ENCODE results near the gene ZNF263. TPM values are rescaled to one million over a fixed set of nuclear protein-coding genes. Genes with fewer than 3 reads are reported as not detected.

The ZNF263 gene
- total RNA-seq, 1 donor from 2014 or later, result 18.1 TPM

DNA sequence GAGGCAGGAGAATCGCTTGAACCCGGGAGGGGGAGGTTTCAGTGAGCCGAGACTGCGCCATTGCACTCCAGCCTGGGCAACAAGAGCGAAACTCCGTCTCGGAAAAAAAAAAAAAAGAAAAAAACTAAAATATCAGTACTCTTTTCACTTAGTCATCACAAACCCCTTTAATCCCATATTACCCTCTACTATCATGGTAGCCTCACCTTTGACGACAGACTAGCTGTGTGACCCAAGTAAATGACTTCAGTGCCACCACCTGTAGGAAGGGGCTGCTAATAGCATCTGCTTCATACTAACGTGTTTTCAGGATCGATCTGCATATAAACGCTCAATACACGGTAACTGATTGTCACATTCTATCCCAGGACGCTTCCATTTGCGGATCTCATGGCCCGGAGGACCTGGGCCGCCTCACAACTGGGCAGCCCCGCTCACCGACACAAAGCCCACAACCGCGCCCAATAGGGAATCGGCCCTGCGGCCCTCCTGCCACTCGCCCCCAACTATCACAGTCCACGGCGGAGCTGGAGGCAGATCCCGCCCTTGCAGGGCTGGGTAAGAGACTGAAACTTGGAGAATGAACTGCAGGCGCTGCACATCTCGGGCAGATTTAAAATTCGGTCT is 1.1 kb upstream of the ZNF263 start:
- TF ChIP-seq, protein P1, sequence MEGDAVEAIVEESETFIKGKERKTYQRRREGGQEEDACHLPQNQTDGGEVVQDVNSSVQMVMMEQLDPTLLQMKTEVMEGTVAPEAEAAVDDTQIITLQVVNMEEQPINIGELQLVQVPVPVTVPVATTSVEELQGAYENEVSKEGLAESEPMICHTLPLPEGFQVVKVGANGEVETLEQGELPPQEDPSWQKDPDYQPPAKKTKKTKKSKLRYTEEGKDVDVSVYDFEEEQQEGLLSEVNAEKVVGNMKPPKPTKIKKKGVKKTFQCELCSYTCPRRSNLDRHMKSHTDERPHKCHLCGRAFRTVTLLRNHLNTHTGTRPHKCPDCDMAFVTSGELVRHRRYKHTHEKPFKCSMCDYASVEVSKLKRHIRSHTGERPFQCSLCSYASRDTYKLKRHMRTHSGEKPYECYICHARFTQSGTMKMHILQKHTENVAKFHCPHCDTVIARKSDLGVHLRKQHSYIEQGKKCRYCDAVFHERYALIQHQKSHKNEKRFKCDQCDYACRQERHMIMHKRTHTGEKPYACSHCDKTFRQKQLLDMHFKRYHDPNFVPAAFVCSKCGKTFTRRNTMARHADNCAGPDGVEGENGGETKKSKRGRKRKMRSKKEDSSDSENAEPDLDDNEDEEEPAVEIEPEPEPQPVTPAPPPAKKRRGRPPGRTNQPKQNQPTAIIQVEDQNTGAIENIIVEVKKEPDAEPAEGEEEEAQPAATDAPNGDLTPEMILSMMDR (conservative IDR thresholded peaks at IDR 0.05; ENCODE audit: low read depth, low read length), result no peak
- DNase-seq (ENCODE audit: low read depth), result no peak
- peak overlapping the region; percentile 74 for H3K4me3 ChIP-seq (ENCODE audit: low read depth, low read length)

DNA sequence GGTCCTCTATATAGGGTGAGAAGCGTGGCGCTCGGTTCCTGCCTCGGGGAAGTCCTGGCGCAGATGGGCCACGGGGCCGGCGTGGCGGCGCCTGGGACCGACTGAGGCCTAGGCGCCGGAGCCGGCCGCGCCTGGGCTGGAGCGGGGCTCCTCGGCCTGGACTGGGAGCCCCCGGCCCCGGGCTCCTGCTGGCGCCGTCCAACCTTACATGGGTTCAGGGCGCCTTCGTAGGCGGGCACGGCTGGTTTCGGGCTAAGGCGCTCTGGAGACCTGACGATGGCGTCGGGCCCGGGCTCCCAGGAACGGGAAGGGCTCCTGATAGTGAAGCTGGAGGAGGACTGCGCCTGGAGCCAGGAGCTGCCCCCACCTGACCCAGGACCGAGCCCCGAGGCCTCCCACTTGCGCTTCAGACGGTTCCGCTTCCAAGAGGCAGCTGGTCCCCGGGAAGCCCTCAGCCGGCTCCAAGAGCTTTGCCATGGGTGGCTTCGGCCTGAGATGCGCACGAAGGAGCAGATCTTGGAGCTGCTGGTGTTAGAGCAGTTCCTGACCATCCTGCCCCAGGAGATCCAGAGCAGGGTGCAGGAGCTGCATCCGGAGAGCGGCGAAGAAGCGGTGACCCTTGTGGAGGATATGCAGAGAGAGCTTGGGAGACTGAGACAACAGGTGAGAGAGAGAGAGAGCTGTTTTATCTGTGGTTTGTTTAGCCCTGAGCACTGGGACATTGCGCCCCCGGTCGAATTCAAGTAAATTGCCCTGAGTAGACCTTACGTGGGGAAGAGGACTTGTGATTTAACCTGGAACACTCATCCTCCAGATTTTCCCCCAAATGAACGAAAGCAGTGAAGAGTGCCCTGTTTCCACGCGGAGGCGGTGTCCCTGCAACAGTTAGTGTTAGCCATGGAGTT is 504 bp downstream of the ZNF263 start:
- DNase-seq (ENCODE audit: low read depth), result no peak
- H3K4me3 ChIP-seq (ENCODE audit: low read depth, low read length), result peak overlapping the region; percentile 74
- TF ChIP-seq, protein P1 (conservative IDR thresholded peaks at IDR 0.05; ENCODE audit: low read depth, low read length), result no peak

DNA sequence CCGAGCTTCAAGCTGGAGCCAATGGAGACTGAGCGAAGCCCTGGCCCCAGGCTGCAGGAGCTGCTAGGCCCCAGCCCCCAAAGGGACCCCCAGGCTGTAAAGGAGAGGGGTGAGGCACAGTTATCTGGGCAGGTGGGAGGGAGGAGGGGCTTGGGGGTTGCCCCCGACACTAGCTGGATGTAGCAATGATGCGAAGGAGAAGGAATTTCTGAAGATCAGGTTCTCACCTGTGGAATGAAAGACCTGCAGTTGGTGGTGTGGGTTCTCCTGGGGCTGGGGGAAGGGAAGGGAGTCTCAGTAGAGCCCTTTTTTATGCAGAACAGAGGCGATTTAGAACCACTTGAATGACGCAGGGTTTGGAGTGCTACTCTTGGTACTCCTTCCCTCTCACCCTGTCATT is 1.8 kb downstream of the ZNF263 start:
- DNase-seq (ENCODE audit: low read depth), result no peak
- H3K4me3 ChIP-seq (ENCODE audit: low read depth, low read length), result peak overlapping the region; percentile 74
- TF ChIP-seq, protein P1 (conservative IDR thresholded peaks at IDR 0.05; ENCODE audit: low read depth, low read length), result no peak

DNA sequence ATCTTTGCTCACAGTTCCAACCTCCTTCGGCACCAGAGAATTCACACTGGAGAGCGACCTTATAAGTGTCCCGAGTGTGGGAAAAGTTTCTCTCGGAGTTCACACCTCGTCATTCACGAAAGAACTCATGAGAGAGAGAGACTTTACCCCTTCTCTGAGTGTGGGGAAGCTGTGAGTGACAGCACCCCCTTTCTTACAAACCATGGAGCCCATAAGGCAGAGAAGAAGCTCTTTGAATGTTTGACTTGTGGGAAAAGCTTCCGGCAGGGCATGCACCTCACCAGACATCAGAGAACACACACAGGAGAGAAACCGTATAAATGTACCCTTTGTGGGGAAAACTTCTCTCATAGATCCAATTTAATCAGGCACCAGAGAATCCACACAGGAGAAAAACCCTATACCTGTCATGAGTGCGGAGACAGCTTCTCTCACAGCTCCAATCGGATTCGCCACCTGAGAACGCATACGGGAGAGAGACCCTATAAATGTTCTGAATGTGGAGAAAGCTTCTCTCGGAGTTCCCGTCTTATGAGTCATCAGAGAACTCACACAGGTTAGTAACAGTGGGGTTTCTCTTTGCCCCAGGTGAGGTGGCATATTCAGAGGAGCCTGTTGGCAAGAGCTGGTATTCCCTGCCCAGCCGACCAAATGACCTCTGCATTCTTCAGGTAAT is 6.8 kb downstream of the ZNF263 start:
- DNase-seq (ENCODE audit: low read depth), result no peak

DNA sequence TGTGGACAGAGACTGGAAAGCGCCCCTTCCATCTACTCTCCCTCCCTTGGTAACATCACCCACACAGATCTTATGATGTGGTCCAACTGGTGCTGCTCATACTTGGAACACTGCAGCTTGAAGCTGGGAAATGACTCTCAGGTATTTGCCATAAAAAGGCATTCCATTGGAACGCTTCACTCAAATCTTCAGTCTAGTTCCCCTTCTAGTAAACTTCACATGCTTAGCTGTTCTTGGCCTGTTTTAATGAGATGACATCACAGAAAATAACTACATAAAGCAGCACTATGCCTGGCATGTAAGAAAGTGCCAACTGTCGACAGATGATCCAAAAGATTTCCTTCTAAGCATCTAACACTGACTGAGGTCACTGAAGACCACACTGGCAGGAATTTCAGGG is 9.3 kb downstream of the ZNF263 start:
- no peak for DNase-seq (ENCODE audit: low read depth)
- no peak overlapping the region for H3K4me3 ChIP-seq (ENCODE audit: low read depth, low read length)
- TF ChIP-seq, protein P1 (conservative IDR thresholded peaks at IDR 0.05; ENCODE audit: low read depth, low read length), result no peak

More for the DNA sequence above, 6.8 kb downstream of the ZNF263 start:
- no peak overlapping the region for H3K4me3 ChIP-seq (ENCODE audit: low read depth, low read length)
- TF ChIP-seq, protein P1 (conservative IDR thresholded peaks at IDR 0.05; ENCODE audit: low read depth, low read length), result no peak

DNA sequence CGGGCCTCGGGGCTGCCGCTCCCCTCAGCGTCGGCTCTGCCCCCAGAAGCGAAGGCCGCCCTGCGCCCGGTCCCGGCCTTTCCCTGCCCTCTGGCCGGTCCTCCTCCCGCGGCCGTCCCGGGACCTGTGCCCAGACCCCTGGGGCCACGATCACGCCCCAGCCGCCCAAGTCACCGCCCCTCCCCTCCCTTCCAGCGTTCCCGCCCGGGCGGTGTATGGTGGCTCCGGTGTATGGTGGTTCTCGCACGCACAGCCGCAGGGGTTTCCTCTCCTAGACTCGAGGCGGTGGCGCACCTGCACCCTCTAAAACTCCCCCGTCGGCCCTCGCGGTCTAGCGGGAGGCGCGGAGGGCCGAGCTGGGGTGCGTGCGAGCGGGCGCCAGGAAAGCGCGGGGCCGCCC is 11.9 kb downstream of the ZNF263 start:
- no peak overlapping the region for H3K4me3 ChIP-seq (ENCODE audit: low read depth, low read length)
- no peak for DNase-seq (ENCODE audit: low read depth)
- TF ChIP-seq, protein P1 (conservative IDR thresholded peaks at IDR 0.05; ENCODE audit: low read depth, low read length), result no peak

Data from epithelial cell of proximal tubule (primary cell).